HepG2 (cell line): ENCODE results near the gene GRB2. TPM values are rescaled to one million over a fixed set of nuclear protein-coding genes. Genes with fewer than 3 reads are reported as not detected.

Experiments used
- ARID2 ChIP-seq: sonication (generic); formaldehyde crosslinking; IDR thresholded peaks from 2 replicates; pipeline ENCODE4 v1.8.1; 2022; ENCODE audit warnings: mild to moderate bottlenecking, missing genetic modification reagents, borderline replicate concordance
- GPBP1L1 ChIP-seq: sonication (generic); formaldehyde crosslinking; IDR thresholded peaks from 2 replicates; pipeline ENCODE4 v1.5.0; 2020; ENCODE audit warnings: mild to moderate bottlenecking, missing genetic modification reagents
- GRHL1 ChIP-seq: sonication (generic); formaldehyde crosslinking; conservative IDR thresholded peaks from 2 replicates; pipeline ENCODE4 v1.8.0; 2022; ENCODE audit warnings: missing genetic modification reagents
- KLF9 ChIP-seq: IDR thresholded peaks from 2 replicates; pipeline ENCODE4 v1.6.1; 2016; ENCODE audit warnings: low read depth
- MTERF4 ChIP-seq: sonication (generic); formaldehyde crosslinking; IDR thresholded peaks from 2 replicates; pipeline ENCODE4 v1.8.0; 2023; ENCODE audit warnings: mild to moderate bottlenecking, missing genetic modification reagents
- NCOA2 ChIP-seq: sonication (generic); formaldehyde crosslinking; IDR thresholded peaks from 2 replicates; pipeline ENCODE4 v1.8.0; 2022; ENCODE audit warnings: inconsistent platforms
- PLRG1 ChIP-seq: fragments of 450-650 bp; conservative IDR thresholded peaks from 2 replicates; pipeline ENCODE4 v1.6.1; 2016
- RXRB ChIP-seq: IDR thresholded peaks from 2 replicates; pipeline ENCODE4 v1.6.1; 2016; ENCODE audit warnings: borderline replicate concordance, missing genetic modification reagents, missing compliant biosample characterization
- SRSF4 ChIP-seq: fragments of 200-400 bp; formaldehyde crosslinking; IDR thresholded peaks from one replicate; pipeline ENCODE4 v1.6.1; 2018; ENCODE audit warnings: mild to moderate bottlenecking, low read depth, low read length, moderate library complexity; ENCODE audit not compliant: poor library complexity, severe bottlenecking
- STAG1 ChIP-seq: sonication (generic); formaldehyde crosslinking; IDR thresholded peaks from 2 replicates; pipeline ENCODE4 v1.4.0; 2020; ENCODE audit warnings: missing genetic modification reagents
- TBX3 ChIP-seq: fragments of 450-650 bp; IDR thresholded peaks from 2 replicates; pipeline ENCODE4 v1.6.1; 2017; ENCODE audit warnings: antibody characterized with exemption, mild to moderate bottlenecking, inconsistent platforms, borderline replicate concordance
- ZNF234 ChIP-seq: sonication (generic); formaldehyde crosslinking; conservative IDR thresholded peaks from 2 replicates; pipeline ENCODE4 v1.5.1; 2020; ENCODE audit warnings: mild to moderate bottlenecking, missing genetic modification reagents
- ZNF251 ChIP-seq: sonication (generic); formaldehyde crosslinking; IDR thresholded peaks from 2 replicates; pipeline ENCODE4 v1.9.0; 2021; ENCODE audit warnings: mild to moderate bottlenecking, missing genetic modification reagents
- ZNF260 ChIP-seq: sonication (generic); formaldehyde crosslinking; IDR thresholded peaks from 2 replicates; pipeline ENCODE4 v1.4.0; 2020; ENCODE audit warnings: missing genetic modification reagents, low read depth, mild to moderate bottlenecking, borderline replicate concordance
- ZNF264 ChIP-seq: sonication (generic); formaldehyde crosslinking; IDR thresholded peaks from 2 replicates; pipeline ENCODE4 v1.4.0; 2020; ENCODE audit warnings: missing genetic modification reagents
- ZNF275 ChIP-seq: sonication (generic); formaldehyde crosslinking; IDR thresholded peaks from 2 replicates; pipeline ENCODE4 v1.8.0; 2022; ENCODE audit warnings: missing genetic modification reagents, mild to moderate bottlenecking, inconsistent platforms, borderline replicate concordance
- ZNF674 ChIP-seq: sonication (generic); formaldehyde crosslinking; IDR thresholded peaks from 2 replicates; pipeline ENCODE4 v1.5.0; 2020; ENCODE audit warnings: low read depth, mild to moderate bottlenecking, missing genetic modification reagents
- polyA plus RNA-seq, 8 experiments: library from polyadenylated mRNA; depleted of rRNA in 3 of 8; stranded (reverse) in 7 of 8; unstranded in 1 of 8; fragments of >200 nt; fragmentation: Illumina TruSeq in 4 of 8; extraction: Trizol in 4 of 8; gene quantifications; 2 replicates each; pipeline versions ENCODE4 v1.2.1 to v1.2.3, GENCODE V29; 2011 to 2016; ENCODE audit warnings: low read depth in 4 of 8, missing spikeins in 1 of 8, mixed read lengths in 1 of 8; ENCODE audit not compliant: insufficient read depth in 1 of 8
- total RNA-seq, 5 experiments: library from RNA; depleted of rRNA; stranded (reverse); fragments of >200 nt; fragmentation: Illumina TruSeq; extraction: Trizol; gene quantifications; 2 replicates each; pipeline ENCODE4 v1.2.3, GENCODE V29; 2016; ENCODE audit warnings: low read depth in 1 of 5
- TF ChIP-seq, protein P1 (sequence below): sonication (generic); formaldehyde crosslinking; IDR thresholded peaks from 2 replicates; pipeline ENCODE4 v1.4.0; 2020; ENCODE audit warnings: missing genetic modification reagents
- TF ChIP-seq, protein P2 (sequence below): sonication (generic); formaldehyde crosslinking; IDR thresholded peaks from 2 replicates; pipeline ENCODE4 v1.8.0; 2022; ENCODE audit warnings: mild to moderate bottlenecking, missing genetic modification reagents, moderate library complexity
- TF ChIP-seq, protein P3 (sequence below): sonication (generic); formaldehyde crosslinking; IDR thresholded peaks from 2 replicates; pipeline ENCODE4 v1.5.1; 2020; ENCODE audit warnings: missing genetic modification reagents, mild to moderate bottlenecking, borderline replicate concordance

GRB2 gene
- total and polyA plus RNA-seq, 2 of the 13 experiments (the other 11 are each of a cell fraction or from before 2014, with no cell fraction given) = 84.6 to 92.3 TPM

DNA sequence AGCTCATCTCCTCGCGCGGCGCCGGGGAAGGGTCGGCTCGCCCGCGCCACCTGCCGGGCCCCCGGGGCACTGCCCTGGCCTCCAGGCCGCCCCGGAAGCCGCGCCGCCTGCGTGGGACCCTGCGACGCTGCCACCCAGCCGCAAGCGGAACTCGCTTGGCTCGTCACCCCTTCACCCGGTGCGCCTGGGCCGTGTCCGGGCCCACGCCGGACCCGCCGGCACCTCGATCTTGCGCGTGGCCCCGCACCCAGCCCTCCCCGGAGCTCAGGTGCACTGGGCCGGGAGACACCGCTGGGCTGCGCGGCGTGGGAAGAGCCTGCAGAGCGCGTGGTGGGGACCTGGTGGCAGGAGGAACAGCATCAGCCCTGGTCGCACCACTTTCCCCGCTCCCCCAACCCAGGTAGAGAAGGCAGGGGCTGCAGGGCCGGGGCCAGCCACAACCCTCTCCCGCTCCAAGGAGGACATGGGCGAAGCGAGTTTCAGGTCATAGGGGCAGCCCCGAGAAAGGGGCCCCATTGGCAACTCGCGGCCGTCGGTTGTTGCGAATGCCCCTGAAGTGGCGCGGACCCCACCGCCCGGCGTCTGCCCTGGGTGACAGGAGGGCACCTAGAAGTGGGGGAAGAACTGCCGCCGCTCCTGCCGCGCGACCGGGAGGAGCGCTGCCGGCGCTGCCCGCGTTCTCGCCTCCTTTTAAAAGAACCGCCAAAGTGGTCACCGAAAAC is 134.1 kb downstream of the GRB2 start (continued):
- peak; percentile 50; the same call in 1 of the 2 replicates for TF ChIP-seq MTERF4 (CRISPR knock-in tag)
- TF ChIP-seq PLRG1 = no peak
- TF ChIP-seq SRSF4 = no peak
- TF ChIP-seq STAG1 (CRISPR knock-in tag) = peak; percentile 39; the same call in 1 of the 2 replicates
- no peak for TF ChIP-seq ZNF264 (CRISPR knock-in tag)
- TF ChIP-seq NCOA2 (CRISPR knock-in tag) = peak; percentile 10; the same call in 1 of the 2 replicates
- TF ChIP-seq, protein P1, sequence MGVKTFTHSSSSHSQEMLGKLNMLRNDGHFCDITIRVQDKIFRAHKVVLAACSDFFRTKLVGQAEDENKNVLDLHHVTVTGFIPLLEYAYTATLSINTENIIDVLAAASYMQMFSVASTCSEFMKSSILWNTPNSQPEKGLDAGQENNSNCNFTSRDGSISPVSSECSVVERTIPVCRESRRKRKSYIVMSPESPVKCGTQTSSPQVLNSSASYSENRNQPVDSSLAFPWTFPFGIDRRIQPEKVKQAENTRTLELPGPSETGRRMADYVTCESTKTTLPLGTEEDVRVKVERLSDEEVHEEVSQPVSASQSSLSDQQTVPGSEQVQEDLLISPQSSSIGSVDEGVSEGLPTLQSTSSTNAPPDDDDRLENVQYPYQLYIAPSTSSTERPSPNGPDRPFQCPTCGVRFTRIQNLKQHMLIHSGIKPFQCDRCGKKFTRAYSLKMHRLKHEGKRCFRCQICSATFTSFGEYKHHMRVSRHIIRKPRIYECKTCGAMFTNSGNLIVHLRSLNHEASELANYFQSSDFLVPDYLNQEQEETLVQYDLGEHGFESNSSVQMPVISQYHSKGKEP (CRISPR knock-in tag) = no peak
- no peak for TF ChIP-seq RXRB
- no peak for TF ChIP-seq TBX3
- TF ChIP-seq GPBP1L1 (CRISPR knock-in tag) = no peak
- TF ChIP-seq ZNF674 = no peak
- no peak for TF ChIP-seq ZNF260
- TF ChIP-seq KLF9 (CRISPR knock-in tag) = no peak
- TF ChIP-seq, protein P2, sequence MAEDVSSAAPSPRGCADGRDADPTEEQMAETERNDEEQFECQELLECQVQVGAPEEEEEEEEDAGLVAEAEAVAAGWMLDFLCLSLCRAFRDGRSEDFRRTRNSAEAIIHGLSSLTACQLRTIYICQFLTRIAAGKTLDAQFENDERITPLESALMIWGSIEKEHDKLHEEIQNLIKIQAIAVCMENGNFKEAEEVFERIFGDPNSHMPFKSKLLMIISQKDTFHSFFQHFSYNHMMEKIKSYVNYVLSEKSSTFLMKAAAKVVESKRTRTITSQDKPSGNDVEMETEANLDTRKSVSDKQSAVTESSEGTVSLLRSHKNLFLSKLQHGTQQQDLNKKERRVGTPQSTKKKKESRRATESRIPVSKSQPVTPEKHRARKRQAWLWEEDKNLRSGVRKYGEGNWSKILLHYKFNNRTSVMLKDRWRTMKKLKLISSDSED (CRISPR knock-in tag) = peak; percentile 30; the same call in 1 of the 2 replicates
- TF ChIP-seq ZNF275 (CRISPR knock-in tag) = peak; percentile 87
- 0 out of 2 replicates have a peak, but pooled peaks have one; percentile 62 for TF ChIP-seq ARID2 (CRISPR knock-in tag)
- no peak for TF ChIP-seq ZNF234 (CRISPR knock-in tag)
- peak; percentile 81; the same call in 1 of the 2 replicates for TF ChIP-seq ZNF251 (CRISPR knock-in tag)
- no peak for TF ChIP-seq GRHL1
- TF ChIP-seq, protein P3, sequence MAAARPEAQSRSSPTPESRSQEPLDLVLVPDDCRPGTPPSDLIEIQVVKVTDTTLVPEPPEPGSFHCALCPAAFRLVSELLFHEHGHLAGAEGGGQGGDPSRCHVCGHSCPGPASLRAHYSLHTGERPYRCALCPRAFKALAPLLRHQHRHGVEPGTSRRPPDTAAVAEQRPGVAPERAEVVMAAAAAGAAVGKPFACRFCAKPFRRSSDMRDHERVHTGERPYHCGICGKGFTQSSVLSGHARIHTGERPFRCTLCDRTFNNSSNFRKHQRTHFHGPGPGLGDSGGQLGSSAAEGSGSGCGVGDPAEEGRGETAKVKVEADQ = peak; percentile 48; the same call in 1 of the 2 replicates
